Activated T-cell treated with anti-CD3 and anti-CD28 coated beads for 4 hours (primary cell): ENCODE measurements around the gene GPAT3.

ENCODE experiments used
- DNase-seq: peaks from one replicate; pipeline ENCODE4 v3.0.0-alpha.2; 2020

The GPAT3 gene

GRCh38 chr4:83646538-83647239, 110.8 kb downstream of the GPAT3 start:
- no peak for DNase-seq

- DNase-seq = no peak
Measured at GRCh38 chr4:83651846-83652245, 115.9 kb downstream of the GPAT3 start.
